GM18858 (cell line): ENCODE results near the gene APOBEC4.

Experiments used
- ATAC-seq: cut with Tn5 transposase; IDR thresholded peaks from one replicate; pipeline ENCODE4 v1.9.1; 2021; ENCODE audit not compliant: unreplicated experiment

APOBEC4 gene

DNA sequence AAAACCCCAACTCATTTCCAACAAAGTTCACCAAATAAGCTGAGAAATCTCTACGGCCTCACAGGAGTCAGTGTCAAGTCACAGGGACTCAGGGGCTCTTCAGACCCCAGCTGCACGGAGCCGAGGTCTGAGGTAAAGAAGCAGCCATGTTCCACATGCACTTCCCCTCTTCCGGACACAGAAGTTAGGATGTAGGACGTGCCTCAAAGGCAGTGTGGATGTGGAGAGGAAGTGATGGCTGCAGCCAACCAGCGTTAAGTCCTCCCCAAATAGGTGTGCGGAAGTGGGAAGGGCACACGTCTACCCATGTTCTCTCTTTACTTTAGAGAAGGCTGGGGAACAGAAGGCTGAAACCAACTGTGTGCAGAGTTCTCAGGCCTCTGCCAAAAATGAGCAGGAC lies 48.3 kb downstream of the APOBEC4 start:
- no peak for ATAC-seq

DNA sequence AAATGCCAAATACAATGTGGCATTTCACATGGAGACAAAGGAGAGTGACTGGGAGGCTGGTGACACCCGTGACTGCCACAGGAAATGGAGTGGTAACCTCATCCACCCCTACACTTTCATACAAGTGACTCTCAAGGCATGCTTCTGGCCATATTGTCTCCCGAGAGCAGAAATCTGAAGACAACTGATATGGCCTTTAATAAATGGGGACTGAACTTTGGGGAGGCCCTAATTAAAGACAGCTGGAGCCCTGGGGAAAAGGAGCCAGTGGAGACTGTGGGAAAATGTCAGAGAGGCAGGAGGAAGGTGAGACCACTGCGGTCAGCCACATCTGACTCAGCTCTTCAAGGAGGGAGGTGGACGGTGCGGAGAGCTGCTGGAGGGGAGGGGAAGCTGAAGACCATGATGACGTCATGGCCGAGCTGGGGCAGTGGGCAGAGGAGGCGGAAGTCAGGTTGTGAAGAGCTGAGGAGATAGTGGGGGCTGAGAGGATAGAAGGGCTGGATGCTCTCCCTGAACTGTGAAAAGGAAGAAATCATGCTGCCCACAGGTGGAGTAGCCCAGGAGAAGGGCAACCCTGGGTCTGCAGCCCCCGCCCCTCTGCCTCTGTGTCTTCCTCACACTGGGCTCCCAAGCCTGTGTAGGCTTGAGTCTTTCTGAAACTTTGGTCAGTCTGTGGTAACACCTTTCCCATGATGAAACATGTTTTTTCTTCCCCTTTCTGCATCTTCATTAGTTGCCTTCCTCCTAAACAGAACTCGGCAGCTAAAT lies 48.9 kb downstream of the APOBEC4 start:
- peak; percentile 34 for ATAC-seq

DNA sequence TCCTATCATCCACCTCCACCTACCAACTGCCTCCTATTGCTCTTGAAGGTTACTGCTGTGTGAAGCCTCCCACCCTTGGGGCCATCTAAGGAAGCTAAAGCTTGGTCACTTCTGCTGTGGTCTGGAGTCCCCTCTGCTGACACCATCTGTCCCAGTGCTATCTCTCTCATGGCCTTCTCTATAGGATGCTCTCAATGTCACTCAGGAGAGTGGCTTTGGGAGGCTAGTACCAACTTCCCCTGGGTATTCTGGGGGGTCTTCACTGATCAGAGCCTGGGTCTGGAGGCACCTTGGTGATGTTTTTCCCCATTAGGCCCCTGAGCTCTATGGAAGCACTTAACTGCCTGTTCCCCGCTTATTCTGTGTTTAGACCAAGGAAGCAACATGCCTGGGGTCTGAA lies 50.6 kb downstream of the APOBEC4 start:
- no peak for ATAC-seq

DNA sequence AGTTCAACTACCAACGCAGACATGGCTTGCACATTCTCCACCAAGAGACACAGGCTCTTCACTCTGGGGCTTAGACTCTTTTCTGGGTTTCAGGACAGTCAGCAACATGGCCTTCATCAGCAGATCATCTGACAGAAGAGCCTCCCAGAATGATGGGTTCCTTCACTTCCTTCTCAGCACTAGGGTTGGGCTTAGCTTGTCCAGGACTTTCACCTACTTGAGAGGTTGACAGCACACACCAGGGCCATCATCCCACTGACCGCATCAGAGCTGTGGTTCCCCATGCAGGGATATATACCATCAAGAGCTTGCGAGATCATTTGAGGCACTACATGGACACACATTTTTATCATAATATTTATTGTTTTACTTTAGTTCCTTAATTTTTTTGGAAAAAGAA lies 52.5 kb downstream of the APOBEC4 start:
- ATAC-seq = no peak

DNA sequence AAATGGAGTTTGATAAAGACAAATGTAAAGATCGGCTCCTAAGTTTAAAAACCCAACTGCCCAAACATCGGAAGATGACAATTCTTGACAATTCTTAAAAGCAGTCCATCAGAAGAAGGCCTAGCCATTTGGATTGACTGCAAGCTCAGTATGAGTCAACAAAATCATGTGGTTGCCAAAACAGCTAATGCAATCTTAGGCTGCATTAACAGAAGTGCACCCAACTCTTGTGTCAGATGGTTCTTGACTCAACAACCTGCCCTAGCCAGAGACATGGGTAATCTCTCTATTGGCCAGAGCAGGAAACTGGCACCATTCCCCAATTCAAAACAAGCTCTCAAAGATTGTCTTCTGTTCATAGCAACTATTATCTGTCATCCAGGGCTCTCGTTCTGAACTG lies 53.0 kb downstream of the APOBEC4 start:
- ATAC-seq = no peak

DNA sequence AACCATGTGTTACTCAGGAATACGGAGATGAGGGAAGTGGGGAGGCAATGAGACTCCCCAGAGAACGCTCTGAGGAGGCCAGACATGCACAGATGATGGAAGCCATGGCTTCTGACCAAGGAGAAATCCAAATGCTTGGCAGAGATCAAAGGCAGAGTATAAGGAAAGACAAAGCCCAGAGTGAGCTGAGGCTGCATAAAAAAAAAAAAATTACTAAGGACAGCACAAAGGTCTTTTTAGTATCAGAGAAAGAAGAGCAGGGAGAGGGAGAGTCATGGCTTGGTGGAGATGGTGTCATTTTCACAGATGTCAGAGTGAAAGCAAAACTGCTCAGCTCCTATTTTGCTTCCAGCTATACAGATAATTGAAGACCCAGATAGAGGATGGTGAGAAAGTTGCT lies 54.7 kb downstream of the APOBEC4 start:
- ATAC-seq = peak; percentile 71

DNA sequence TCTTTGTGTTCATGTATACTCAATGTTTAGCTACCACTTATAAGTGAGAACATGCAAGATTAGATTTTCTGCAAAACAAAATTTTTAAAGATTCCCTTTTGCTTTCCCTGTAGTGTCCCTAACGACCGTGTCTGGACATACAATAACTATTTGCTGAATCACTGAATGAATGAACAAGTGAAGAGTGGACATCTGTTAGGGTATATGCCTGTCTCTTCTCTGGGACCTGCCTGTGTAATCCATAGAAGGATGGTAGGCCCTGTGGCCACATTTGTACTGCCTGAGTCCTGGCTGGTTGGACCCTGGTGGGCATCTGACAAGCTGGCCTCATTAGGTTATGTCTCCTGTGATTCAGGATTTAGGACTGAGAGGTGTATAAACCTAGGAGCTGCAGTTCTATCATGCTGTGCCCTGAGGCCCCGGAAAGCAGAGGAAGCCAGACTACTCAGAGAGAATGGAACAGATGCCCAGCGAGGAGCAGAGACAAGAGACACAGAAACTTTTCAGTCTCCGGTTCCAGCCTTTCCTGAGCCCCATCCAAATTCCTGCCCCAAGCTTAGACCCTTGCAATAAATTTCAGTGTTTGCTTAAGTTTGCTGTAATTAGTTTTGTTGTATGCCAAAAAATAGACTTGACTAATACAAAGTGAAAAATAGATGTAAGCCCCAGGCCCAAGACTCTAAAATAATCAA lies 55.3 kb downstream of the APOBEC4 start:
- ATAC-seq = no peak

DNA sequence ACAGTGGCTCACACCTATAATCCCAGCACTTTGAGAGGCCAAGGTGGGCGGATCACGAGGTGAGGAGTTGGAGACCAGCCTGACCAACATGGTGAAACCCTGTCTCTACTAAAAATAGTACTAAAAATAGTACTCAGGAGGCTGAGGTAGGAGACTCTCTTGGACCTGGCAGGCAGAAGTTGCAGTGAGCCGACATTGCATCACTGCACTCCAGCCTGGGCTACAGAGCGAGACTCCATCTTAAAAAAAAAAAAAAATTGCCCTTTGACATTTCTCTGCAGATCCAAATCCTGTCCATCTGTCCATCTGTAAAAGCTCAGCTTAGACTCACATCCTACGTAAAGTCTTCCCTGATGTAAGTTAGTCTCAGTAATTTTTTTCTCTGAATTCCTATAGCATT lies 56.6 kb downstream of the APOBEC4 start:
- no peak for ATAC-seq
